GM21390 (cell line): ENCODE measurements around the gene HOXD11.

Experiments used
- ATAC-seq: cut with Tn5 transposase; IDR thresholded peaks from one replicate; pipeline ENCODE4 v1.9.1; 2021; ENCODE audit not compliant: unreplicated experiment

HOXD11 gene

GRCh38 chr2:176130957-176131847 is 24.1 kb downstream of the HOXD11 start:
- ATAC-seq = no peak

DNA sequence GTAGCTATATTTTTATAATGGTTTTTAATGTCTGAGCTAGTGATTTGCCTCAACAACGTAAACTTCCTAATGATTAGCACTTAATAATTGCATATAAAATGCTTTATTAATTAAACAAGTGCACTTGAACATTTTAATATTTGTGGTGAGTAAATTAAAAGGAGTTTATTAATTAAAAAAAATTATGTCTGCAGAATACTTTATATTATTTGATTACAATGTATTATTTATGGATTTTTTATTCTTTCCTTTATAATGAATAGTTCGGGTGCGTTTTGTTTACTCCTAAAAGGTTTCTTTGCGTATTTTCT is 24.7 kb downstream of the HOXD11 start:
- no peak for ATAC-seq

DNA sequence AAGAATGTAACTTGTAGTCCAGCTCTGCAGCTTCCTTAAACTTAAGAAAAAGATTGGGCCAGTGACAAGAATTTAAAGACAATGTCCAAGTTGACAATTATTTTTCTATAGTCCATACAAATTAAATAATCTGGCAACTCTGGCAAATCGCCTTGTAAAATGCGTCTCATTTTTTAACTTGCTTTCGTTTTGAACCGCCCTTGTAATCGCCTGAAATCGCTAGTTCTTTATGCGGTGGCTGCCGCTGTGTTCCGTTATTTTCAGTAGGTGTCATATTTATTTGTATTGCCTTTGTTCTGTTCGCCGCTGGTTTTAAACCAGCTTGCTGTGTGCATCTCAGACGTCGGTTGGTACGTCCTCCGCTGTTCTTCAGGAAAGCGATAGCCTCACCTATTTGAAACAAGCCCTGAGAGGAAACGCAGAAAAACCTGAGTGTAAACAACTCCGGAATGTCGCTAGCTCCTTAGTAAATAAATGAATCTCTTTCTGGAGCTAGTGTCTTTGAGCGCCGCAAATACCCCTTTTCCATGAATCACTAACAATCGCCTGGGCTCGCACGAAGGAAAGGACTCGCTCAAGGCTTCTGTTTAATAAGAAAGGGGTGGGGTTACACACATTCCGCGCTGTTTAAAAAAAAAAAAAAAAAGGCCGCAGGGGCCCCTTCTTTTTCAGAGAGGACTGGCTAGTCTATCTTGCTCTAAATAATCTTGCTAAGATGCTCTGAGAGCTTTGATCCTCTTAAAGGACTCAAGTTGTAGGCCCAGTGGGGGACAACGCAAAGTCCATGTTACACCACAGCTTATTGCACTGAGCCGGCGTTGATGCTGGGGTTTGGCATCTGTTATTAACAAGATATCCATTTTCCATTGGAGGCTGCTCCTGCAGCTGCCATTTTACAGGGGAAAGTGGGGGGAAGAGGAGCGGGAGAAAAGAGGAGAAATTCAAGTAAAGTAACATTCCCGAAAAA is 25.4 kb downstream of the HOXD11 start:
- ATAC-seq = no peak

- no peak for ATAC-seq
These were observed 26.3 kb downstream of the HOXD11 start for GRCh38 chr2:176133389-176133788.

GRCh38 chr2:176134035-176134434 is 27.0 kb downstream of the HOXD11 start:
- no peak for ATAC-seq

GRCh38 chr2:176135035-176135440 is 28.0 kb downstream of the HOXD11 start:
- no peak for ATAC-seq

GRCh38 chr2:176136374-176137251 is 29.5 kb downstream of the HOXD11 start:
- no peak for ATAC-seq

DNA sequence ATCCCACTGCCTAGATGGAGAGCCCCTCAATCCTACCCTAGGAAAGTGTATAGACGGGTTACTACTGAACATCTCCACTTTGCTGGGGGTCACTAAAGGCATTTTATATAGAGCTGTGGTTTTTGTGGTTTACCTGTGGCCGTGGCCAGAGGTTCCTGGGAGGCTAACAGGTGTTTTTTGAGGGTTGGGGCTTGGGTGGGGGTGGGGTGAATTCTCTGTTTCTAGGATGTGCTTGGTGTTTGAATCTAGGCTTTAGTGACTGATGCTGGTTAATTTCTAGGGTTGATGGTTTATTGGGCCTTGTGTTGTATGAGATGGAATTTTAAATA is 30.1 kb downstream of the HOXD11 start:
- ATAC-seq = no peak

- ATAC-seq = no peak
These were observed 30.8 kb downstream of the HOXD11 start for GRCh38 chr2:176137906-176138305.

- no peak for ATAC-seq
These were observed 31.4 kb downstream of the HOXD11 start for GRCh38 chr2:176138526-176138922.

- ATAC-seq = no peak
These were observed 32.0 kb downstream of the HOXD11 start for GRCh38 chr2:176138923-176139660.

DNA sequence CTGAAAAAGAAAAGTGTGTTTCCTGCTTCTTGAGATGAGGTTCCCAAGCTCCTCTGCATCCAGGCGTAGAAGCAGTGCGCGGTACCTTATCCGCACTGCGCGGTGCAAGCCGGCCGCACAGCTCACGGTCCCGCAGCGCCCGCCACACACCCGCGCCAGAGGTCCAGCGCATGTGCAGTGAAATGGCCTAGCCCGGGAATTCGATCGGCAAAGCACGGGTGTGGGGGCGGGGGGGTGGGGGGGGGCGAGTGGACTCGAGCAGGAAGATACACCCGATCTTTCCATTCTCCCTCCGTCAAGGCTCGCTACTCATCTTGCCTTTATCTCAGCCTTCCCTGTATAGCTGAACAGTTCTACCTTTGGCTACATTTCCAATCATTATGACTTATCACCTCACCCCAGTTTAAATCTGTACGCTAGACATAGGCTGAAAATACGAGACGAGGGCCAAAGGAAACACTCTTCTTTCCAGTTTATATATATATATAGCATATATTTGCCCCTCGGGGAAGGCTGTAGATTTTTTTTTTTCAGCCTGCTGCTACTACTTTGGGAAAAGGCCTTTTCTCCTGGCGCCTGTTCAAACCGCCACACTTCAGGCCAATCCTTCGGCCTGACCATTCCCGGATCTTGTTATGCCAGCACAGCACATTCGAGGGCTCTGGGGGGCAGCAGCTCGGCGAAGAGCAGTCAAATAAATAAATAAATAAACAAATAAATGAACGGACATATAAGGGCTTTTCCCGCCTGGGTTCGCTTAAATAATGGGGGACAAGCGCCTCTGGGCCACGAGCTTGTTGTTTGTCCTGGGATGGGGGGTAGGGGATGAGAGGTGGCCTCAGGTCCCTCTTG is 32.8 kb downstream of the HOXD11 start:
- ATAC-seq = no peak

GRCh38 chr2:176140513-176141317 is 33.6 kb downstream of the HOXD11 start:
- peak; percentile 95 for ATAC-seq

- ATAC-seq = no peak
These were observed 35.2 kb downstream of the HOXD11 start for GRCh38 chr2:176142281-176142680.

DNA sequence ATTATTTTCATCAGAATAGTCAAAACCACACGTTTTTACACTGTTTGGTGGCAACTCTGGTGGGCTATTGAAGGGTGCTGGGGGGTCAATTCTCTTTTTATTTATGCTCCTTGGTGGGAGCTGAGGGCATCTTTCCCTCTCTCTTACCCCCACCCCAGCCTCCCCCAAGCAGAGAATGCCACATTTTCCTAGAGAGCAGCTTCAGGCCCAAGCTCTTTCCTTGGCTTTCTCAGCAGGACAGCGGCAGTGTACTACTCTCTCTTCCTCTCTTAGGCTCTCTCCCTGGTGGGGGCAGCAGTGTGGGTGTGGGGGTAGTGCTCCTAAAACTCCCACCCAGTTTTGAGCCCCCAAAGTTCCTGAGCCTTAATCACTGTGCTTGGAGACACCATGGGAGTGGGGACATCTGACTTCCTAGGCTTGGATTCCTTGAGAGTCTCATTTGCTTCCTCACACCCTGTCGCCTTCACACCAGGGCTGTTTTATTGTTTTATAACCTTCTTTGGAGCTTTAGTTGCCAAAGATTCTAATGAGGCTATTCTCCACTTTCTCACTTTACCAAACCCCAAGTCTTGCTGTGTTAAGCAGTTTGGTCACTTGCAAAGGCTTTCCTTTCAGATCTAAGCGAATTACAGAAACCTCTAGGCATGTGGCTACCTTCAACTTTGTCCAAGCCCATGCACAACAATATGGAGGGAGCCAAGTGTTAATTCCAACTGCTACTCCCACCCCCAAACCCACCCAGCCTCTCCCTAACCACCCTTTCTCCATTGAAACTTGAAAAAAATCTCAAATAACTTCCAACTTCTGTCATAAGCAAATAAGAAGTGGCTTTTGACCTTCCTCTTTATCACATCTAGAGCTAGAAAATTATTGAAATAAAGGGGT is 38.2 kb downstream of the HOXD11 start:
- no peak for ATAC-seq

DNA sequence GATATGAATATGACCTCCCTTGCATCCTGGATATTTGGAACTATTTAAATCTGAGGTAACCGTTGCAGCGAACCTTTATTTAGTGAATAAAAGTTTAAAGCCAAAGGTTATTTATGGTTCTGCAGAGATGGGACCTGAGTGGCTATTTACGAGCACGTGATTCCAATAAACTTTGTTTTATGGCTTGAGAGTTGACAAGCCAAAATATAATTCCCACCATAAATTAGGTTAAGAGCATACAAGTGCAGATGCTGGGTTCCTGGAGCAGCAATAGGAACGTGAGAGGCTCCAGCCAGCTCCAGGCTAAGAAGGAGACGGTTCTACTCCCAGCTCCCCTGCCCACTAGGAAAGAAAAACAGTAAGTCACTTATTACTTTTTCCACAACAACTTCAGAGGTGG is 39.0 kb downstream of the HOXD11 start:
- ATAC-seq = no peak

GRCh38 chr2:176146645-176147044 is 39.6 kb downstream of the HOXD11 start:
- ATAC-seq = no peak
